NK-92 (cell line): ENCODE results near the gene FPR3.
"Not testable (repeated sequence)": the region's sequence is repeated elsewhere in the genome, so short reads cannot be mapped to it uniquely, and the experiment has no call there.

Source experiments
- DNase-seq: peaks from one replicate; lab custom pipeline; 2025; ENCODE audit not compliant: unreplicated experiment; lab: John Stamatoyannopoulos, UW

The FPR3 gene

GRCh38 chr19:51783372-51783771, 11.6 kb upstream of the FPR3 start:
- DNase-seq = no peak

- DNase-seq = no peak
Measured at GRCh38 chr19:51784109-51784785, 10.7 kb upstream of the FPR3 start.

GRCh38 chr19:51784922-51785690, 9.9 kb upstream of the FPR3 start:
- no peak for DNase-seq

- DNase-seq = no peak
Measured at GRCh38 chr19:51786646-51787494, 8.1 kb upstream of the FPR3 start.

GRCh38 chr19:51788029-51788428, 6.9 kb upstream of the FPR3 start:
- DNase-seq = no peak

GRCh38 chr19:51789061-51789795, 5.7 kb upstream of the FPR3 start:
- no peak for DNase-seq

GRCh38 chr19:51792932-51793331, 2.0 kb upstream of the FPR3 start:
- DNase-seq = no peak

GRCh38 chr19:51793994-51794393, 963 bp upstream of the FPR3 start:
- no peak for DNase-seq

GRCh38 chr19:51796195-51796679, 1.3 kb downstream of the FPR3 start:
- DNase-seq = no peak

GRCh38 chr19:51797480-51797879, 2.5 kb downstream of the FPR3 start:
- DNase-seq = no peak

GRCh38 chr19:51798062-51798461, 3.1 kb downstream of the FPR3 start:
- no peak for DNase-seq

- no peak for DNase-seq
Measured at GRCh38 chr19:51799034-51799773, 4.2 kb downstream of the FPR3 start.

GRCh38 chr19:51799774-51800472, 5.0 kb downstream of the FPR3 start:
- no peak for DNase-seq

- DNase-seq = no peak
Measured at GRCh38 chr19:51800473-51801244, 5.7 kb downstream of the FPR3 start.

- no peak for DNase-seq
Measured at GRCh38 chr19:51802775-51803174, 7.8 kb downstream of the FPR3 start.

- DNase-seq = no peak
Measured at GRCh38 chr19:51803519-51803918, 8.6 kb downstream of the FPR3 start.

- no peak for DNase-seq
Measured at GRCh38 chr19:51803967-51804366, 9.0 kb downstream of the FPR3 start.

GRCh38 chr19:51804789-51805188, 9.8 kb downstream of the FPR3 start:
- not testable (repeated sequence) for DNase-seq

GRCh38 chr19:51805396-51805795, 10.4 kb downstream of the FPR3 start:
- not testable (repeated sequence) for DNase-seq
